IMR-90 (cell line): ENCODE measurements around the gene AVPR2. TPM values are rescaled to one million over a fixed set of nuclear protein-coding genes. Genes with fewer than 3 reads are reported as not detected.

Source experiments
- ATAC-seq: fragments of 200-7000 bp; cut with Tn5 transposase; 2 replicates; pipeline ENCODE4 v1.9.1; 2020; ENCODE audit warnings: low read depth, mild to moderate bottlenecking, moderate library complexity
- BruUV-seq: library from RNA; stranded (reverse); fragments of 400-500 nt; replicated peaks from 2 replicates; lab custom pipeline; 2021; lab: Mats Ljungman, UMichigan
- CTCF ChIA-PET: fragments of 300-600 bp; formaldehyde crosslinking; extraction: SDS; loops from one replicate; lab custom pipeline; 2021; ENCODE audit warnings: antibody characterized with exemption; lab: Yijun Ruan, JAX
- POLR2A ChIA-PET: fragments of 300-600 bp; sonication (Branson Sonifier 250); formaldehyde crosslinking; loops from one replicate; lab custom pipeline; 2022; ENCODE audit warnings: antibody characterized with exemption; ENCODE audit not compliant: unreplicated experiment; lab: Charles Lee
- DNase-seq: peaks from one replicate; pipeline ENCODE4 v3.0.0; 2013
- H2AFZ ChIP-seq: replicated peaks from 2 replicates; pipeline ENCODE3; 2013; ENCODE audit warnings: low read length, mild to moderate bottlenecking; ENCODE audit not compliant: poor library complexity
- H2AK5ac ChIP-seq: 2 replicates; pipeline ENCODE4 v1.6.1; 2013; ENCODE audit warnings: low read depth, low read length, inconsistent platforms
- H2AK9ac ChIP-seq: replicated peaks from 2 replicates; pipeline ENCODE3; 2013; ENCODE audit warnings: mild to moderate bottlenecking, low read depth, low read length, moderate library complexity; ENCODE audit not compliant: poor library complexity
- H2BK120ac ChIP-seq: 2 replicates; pipeline ENCODE4 v1.6.1; 2013; ENCODE audit warnings: low read depth, low read length, inconsistent platforms
- H2BK15ac ChIP-seq: 3 replicates; pipeline ENCODE4 v1.6.1; 2013; ENCODE audit warnings: low read depth, low read length, inconsistent platforms
- H2BK20ac ChIP-seq: 2 replicates; pipeline ENCODE4 v1.6.1; 2013; ENCODE audit warnings: low read depth, mild to moderate bottlenecking, inconsistent platforms, low read length, moderate library complexity
- H2BK5ac ChIP-seq: 2 replicates; pipeline ENCODE4 v1.6.1; 2013; ENCODE audit warnings: mild to moderate bottlenecking, low read depth, low read length, inconsistent platforms; ENCODE audit not compliant: poor library complexity, severe bottlenecking
- H3K14ac ChIP-seq: replicated peaks from 2 replicates; pipeline ENCODE4 v1.6.1; 2013; ENCODE audit warnings: low read depth, low read length, inconsistent platforms
- H3K18ac ChIP-seq: 2 replicates; pipeline ENCODE4 v1.6.1; 2013; ENCODE audit warnings: low read depth, low read length, control low read depth
- H3K23ac ChIP-seq: 2 replicates; pipeline ENCODE4 v1.6.1; 2013; ENCODE audit warnings: low read depth, low read length, inconsistent platforms
- H3K27ac ChIP-seq: 2 replicates; pipeline ENCODE4 v1.5.1; 2013; ENCODE audit warnings: mild to moderate bottlenecking, control low read depth, low read length; ENCODE audit not compliant: insufficient read depth
- H3K27me3 ChIP-seq: 2 replicates; pipeline ENCODE4 v1.6.1; 2013; ENCODE audit warnings: low read length; ENCODE audit not compliant: control insufficient read depth, insufficient read depth
- H3K36me3 ChIP-seq: 2 replicates; pipeline ENCODE4 v1.6.1; 2013; ENCODE audit warnings: low read length, mixed read lengths; ENCODE audit not compliant: control insufficient read depth, insufficient read depth
- H3K4ac ChIP-seq: 2 replicates; pipeline ENCODE4 v1.6.1; 2013; ENCODE audit warnings: low read depth, low read length, inconsistent platforms
- H3K4me1 ChIP-seq: 2 replicates; pipeline ENCODE4 v1.6.1; 2013; ENCODE audit warnings: low read length, mixed read lengths; ENCODE audit not compliant: control insufficient read depth, insufficient read depth
- H3K4me2 ChIP-seq: 2 replicates; pipeline ENCODE4 v1.6.1; 2013; ENCODE audit warnings: low read depth, mild to moderate bottlenecking, control low read depth, low read length, moderate library complexity
- H3K4me3 ChIP-seq: 2 replicates; pipeline ENCODE4 v1.5.1; 2013; ENCODE audit warnings: low read depth, mild to moderate bottlenecking, control low read depth, low read length, moderate library complexity; ENCODE audit not compliant: insufficient read depth
- H3K56ac ChIP-seq: 2 replicates; pipeline ENCODE4 v1.6.1; 2013; ENCODE audit warnings: low read length, inconsistent platforms; ENCODE audit not compliant: insufficient read depth; ENCODE audit errors: extremely low read depth
- H3K79me1 ChIP-seq, 2 experiments: 2 replicates each; pipeline ENCODE4 v1.6.1; 2013; ENCODE audit warnings: low read length in 2 of 2, inconsistent platforms in 1 of 2, low read depth in 1 of 2
- H3K9ac ChIP-seq: 2 replicates; pipeline ENCODE4 v1.6.1; 2013; ENCODE audit warnings: low read depth, low read length, control low read depth
- H3K9me1 ChIP-seq: 2 replicates; pipeline ENCODE4 v1.6.1; 2013; ENCODE audit warnings: low read length, inconsistent platforms; ENCODE audit not compliant: insufficient read depth
- H3K9me3 ChIP-seq: 2 replicates; pipeline ENCODE4 v1.6.1; 2013; ENCODE audit warnings: low read length; ENCODE audit not compliant: control insufficient read depth, insufficient read depth
- H4K20me1 ChIP-seq: 2 replicates; pipeline ENCODE4 v1.6.1; 2013; ENCODE audit warnings: low read length, inconsistent platforms; ENCODE audit not compliant: insufficient read depth
- H4K5ac ChIP-seq: 2 replicates; pipeline ENCODE4 v1.6.1; 2013; ENCODE audit warnings: mild to moderate bottlenecking, low read depth, low read length, control low read depth
- H4K8ac ChIP-seq, 2 experiments: 2 replicates each; pipeline ENCODE4 v1.6.1; 2013; ENCODE audit warnings: low read depth in 2 of 2, low read length in 2 of 2, control low read depth in 1 of 2, inconsistent platforms in 1 of 2
- H4K91ac ChIP-seq: 2 replicates; pipeline ENCODE4 v1.6.1; 2013; ENCODE audit warnings: low read depth, low read length, inconsistent platforms; ENCODE audit not compliant: insufficient read depth
- BHLHE40 ChIP-seq: fragments of 150-350 bp; IDR thresholded peaks from 2 replicates; pipeline ENCODE4 v1.6.1; 2016; ENCODE audit warnings: mild to moderate bottlenecking, low read depth, low read length
- ELK1 ChIP-seq: fragments of 150-350 bp; IDR thresholded peaks from 2 replicates; pipeline ENCODE4 v1.6.1; 2016; ENCODE audit warnings: low read depth, mild to moderate bottlenecking, low read length, moderate library complexity, borderline replicate concordance
- FOS ChIP-seq: fragments of 150-350 bp; IDR thresholded peaks from 2 replicates; pipeline ENCODE4 v1.6.1; 2016; ENCODE audit warnings: low read depth, low read length
- MAFK ChIP-seq: IDR thresholded peaks from 2 replicates; pipeline ENCODE4 v1.6.1; 2012; ENCODE audit warnings: low read depth, low read length, improper control_type of control experiment
- RAD21 ChIP-seq: IDR thresholded peaks from 2 replicates; pipeline ENCODE4 v1.6.1; 2012; ENCODE audit warnings: low read length, improper control_type of control experiment
- RFX5 ChIP-seq: IDR thresholded peaks from 2 replicates; pipeline ENCODE4 v1.8.0; 2012; ENCODE audit warnings: low read depth, mild to moderate bottlenecking, low read length, moderate library complexity
- WGBS, 2 experiments: methylation state at CpG; one replicate each; pipeline versions ENCODE4 v1.1.5 to v1.1.7; 2013; ENCODE audit warnings: missing lambda C conversion rate in 2 of 2; ENCODE audit not compliant: insufficient read length in 1 of 2; ENCODE audit errors: extremely low coverage in 2 of 2; 5-methylcytosine and 5-hydroxymethylcytosine counted together
- dilution Hi-C: fragments of 300-500 bp; cut with HindIII; formaldehyde crosslinking; loops from one replicate; pipeline ENCODE4 v1.14.3; 2018; ENCODE audit warnings: low sequenced_read_pairs; ENCODE audit not compliant: unreplicated experiment
- in situ Hi-C: fragments of 300-500 bp; cut with MboI; formaldehyde crosslinking; loops from 3 replicates; pipeline ENCODE4 v1.14.3; 2019; ENCODE audit warnings: low sequenced_read_pairs, inconsistent platforms, mixed read lengths
- intact Hi-C: fragments of 100-400 bp; cut with micrococcal nuclease; formaldehyde crosslinking; loops from 2 replicates; pipeline ENCODE4 v1.10.0; 2022
- polyA plus RNA-seq, 3 experiments: library from polyadenylated mRNA; depleted of rRNA; stranded (reverse); fragments of >200 nt; gene quantifications; 2 replicates each; pipeline ENCODE4 v1.2.3, GENCODE V29; 2012; ENCODE audit warnings: low replicate concordance in 1 of 3
- total RNA-seq: library from RNA; depleted of rRNA; stranded (reverse); fragments of >200 nt; gene quantifications from 2 replicates; pipeline ENCODE4 v1.2.3, GENCODE V29; 2012
- TF ChIP-seq, protein P1 (sequence below): conservative IDR thresholded peaks from 2 replicates; pipeline ENCODE4 v1.5.1; 2012; ENCODE audit warnings: mild to moderate bottlenecking, low read depth, low read length, improper control_type of control experiment

Gene AVPR2
- total and polyA plus RNA-seq, 2 of the 4 experiments (the other 2 are of a cell fraction): not detected

GRCh38 chrX:153955228-153955732 lies 50.8 kb downstream of the AVPR2 start:
- H4K5ac ChIP-seq: no peak overlapping the region
- no peak overlapping the region for H3K27ac ChIP-seq
- no peak overlapping the region for H2AK5ac ChIP-seq
- 85% methylated on average over 7 of the region's 12 CpGs; no CpG with 5 or more reads in 1 of the 2 experiments for WGBS, 2 experiments
- no peak overlapping the region for H4K8ac ChIP-seq
- H3K4me2 ChIP-seq: no peak overlapping the region
- no peak overlapping the region for H2BK15ac ChIP-seq
- H3K9ac ChIP-seq: no peak overlapping the region
- no peak overlapping the region for H2AK9ac ChIP-seq
- intact Hi-C loops (no loop called here), dilution Hi-C loops (no loop called here), in situ Hi-C loops (no loop called here)
- DNase-seq (no peak), ATAC-seq (no peak)
- no peaks in the 10 kb centered on the region for H3K27me3 ChIP-seq
- H3K18ac ChIP-seq: no peak overlapping the region
- no peak overlapping the region for H3K23ac ChIP-seq
- H2BK20ac ChIP-seq: no peak overlapping the region
- TF ChIP-seq, protein P1, sequence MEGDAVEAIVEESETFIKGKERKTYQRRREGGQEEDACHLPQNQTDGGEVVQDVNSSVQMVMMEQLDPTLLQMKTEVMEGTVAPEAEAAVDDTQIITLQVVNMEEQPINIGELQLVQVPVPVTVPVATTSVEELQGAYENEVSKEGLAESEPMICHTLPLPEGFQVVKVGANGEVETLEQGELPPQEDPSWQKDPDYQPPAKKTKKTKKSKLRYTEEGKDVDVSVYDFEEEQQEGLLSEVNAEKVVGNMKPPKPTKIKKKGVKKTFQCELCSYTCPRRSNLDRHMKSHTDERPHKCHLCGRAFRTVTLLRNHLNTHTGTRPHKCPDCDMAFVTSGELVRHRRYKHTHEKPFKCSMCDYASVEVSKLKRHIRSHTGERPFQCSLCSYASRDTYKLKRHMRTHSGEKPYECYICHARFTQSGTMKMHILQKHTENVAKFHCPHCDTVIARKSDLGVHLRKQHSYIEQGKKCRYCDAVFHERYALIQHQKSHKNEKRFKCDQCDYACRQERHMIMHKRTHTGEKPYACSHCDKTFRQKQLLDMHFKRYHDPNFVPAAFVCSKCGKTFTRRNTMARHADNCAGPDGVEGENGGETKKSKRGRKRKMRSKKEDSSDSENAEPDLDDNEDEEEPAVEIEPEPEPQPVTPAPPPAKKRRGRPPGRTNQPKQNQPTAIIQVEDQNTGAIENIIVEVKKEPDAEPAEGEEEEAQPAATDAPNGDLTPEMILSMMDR: no peak
- no peak for TF ChIP-seq RAD21
- no peak for TF ChIP-seq MAFK
- TF ChIP-seq ELK1: no peak
- TF ChIP-seq RFX5: no peak
- no peak for TF ChIP-seq FOS
- TF ChIP-seq BHLHE40: no peak
- H3K4me1 ChIP-seq: peaks cover 4% of the 10 kb centered on the region
- H3K14ac ChIP-seq: no peak overlapping the region
- no peak overlapping the region for H2AFZ ChIP-seq
- no peaks in the 10 kb centered on the region for H3K9me3 ChIP-seq
- ChIA-PET POLR2A (no interaction called here), CTCF (no interaction called here)
- no TSS peak for BruUV-seq
- no peak overlapping the region for H3K4me3 ChIP-seq
- H2BK5ac ChIP-seq: no peak overlapping the region
- H3K4ac ChIP-seq: no peak overlapping the region
- H3K56ac ChIP-seq: no peak overlapping the region
- H4K20me1 ChIP-seq: no peaks in the 10 kb centered on the region
- H3K9me1 ChIP-seq: no peaks in the 10 kb centered on the region
- H4K91ac ChIP-seq: no peak overlapping the region
- no peak overlapping the region for H2BK120ac ChIP-seq
- peaks cover 0 to 6% of the 10 kb centered on the region in 2 experiments; a peak in 2 of 4 replicates for H3K79me1 ChIP-seq
- peaks cover 86% of the 10 kb centered on the region for H3K36me3 ChIP-seq
